NCI-H82 (cell line): ENCODE data around the gene FEZ2.

ENCODE experiments used
- DNase-seq: peaks from one replicate; lab custom pipeline; 2025; lab: John Stamatoyannopoulos, UW

FEZ2 gene

DNA sequence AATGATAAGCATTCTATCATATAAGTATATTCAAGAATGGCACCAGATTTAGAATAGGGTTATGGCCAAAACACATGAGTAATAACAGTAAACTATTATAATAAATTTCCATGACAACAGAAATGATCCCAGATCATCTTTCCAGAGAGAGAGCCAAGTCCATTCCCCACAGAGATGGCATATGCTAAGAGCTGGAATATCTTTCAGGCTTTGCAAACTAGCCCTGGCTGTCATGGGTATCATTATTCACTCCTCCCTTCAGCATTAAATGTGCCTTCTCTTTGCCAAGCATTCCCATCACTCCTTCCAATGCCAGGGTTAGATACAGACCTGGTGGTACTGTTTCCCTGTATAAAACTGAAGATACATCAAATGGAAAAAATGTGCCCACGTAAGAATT lies 10.9 kb downstream of the FEZ2 start:
- DNase-seq, result no peak

DNA sequence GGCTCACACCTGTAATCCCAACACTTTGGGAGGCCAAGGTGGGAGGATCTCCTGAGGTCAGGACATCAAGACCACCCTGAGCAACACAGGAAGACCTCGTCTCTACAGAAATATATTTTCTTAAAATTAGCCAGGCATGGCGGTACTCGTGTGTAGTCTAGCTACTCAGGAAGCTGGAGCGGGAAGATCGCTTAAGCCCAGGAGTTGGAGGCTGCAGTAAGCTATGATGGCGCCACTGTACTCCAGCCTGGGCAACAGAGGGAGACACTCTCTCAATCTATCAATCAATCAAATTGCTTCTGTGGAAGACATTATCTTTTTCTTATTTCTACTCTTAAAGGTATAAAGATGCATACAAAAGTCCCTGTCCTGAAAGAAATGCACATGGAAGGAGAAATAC lies 11.3 kb downstream of the FEZ2 start:
- no peak for DNase-seq

DNA sequence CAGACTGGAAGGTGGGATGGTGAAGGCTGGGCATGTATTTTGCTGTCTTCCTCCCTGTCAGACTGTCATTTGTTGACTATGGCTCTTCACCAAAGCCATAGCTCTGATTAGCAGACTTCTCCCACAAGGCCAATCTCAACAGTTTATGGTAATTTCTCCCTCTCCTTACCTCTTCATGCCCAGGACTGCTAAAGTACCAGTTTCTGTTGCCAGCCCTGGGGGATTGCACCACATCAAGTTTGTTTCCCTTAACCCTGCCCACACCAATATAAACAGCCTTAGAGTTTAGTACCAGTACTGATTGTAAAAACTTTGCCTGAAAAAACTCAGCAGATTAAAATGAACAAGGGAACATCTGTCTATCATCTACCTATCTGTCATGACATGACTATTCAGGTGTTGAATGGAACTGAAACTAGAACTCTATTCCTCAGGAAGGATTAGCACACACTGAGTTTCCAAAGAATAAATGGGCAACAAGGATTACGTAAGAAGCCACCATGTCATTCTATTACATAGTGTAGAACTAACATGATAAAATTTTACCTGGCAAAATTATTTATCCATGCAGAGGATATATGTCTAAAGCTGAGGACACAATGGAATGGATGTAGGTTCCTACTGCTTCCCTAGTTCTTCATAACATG lies 13.7 kb downstream of the FEZ2 start:
- no peak for DNase-seq

DNA sequence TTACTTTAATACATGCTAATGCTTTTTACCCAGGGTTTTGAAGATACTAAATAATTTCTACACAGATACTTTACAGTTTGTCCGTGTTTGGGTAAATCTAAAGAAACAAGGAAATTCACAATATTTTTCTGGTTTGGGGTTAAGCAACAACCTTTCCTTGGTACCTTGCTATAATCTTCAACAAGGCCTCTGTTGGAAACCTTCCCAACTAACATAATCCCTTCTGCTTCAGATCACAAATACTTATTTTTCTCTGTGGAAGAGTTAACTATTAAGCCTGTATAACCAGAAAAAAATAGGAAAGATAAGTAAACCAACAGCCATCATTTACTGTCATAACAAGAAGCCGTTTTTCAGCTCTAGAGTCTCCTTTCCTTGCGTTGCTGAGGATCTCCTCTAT lies 15.0 kb downstream of the FEZ2 start:
- no peak for DNase-seq

DNA sequence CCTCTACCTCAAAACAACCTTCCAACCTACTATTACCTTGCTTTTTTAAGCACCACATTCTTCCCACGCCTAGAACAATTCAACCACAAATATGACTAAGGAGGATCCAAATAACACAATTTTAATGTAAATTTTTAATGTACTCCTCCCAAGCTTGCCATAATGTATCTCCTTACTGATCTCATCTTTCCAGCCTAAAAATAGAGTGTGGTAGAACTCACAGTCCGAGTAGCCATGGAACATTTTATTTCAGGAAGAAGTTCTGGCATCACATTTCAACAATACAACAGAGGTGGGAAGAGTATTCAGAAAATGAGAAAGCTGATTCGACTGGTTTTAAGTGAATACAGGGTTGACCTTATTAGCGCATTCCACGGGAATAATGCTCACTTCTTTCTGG lies 15.4 kb downstream of the FEZ2 start:
- DNase-seq, result no peak

DNA sequence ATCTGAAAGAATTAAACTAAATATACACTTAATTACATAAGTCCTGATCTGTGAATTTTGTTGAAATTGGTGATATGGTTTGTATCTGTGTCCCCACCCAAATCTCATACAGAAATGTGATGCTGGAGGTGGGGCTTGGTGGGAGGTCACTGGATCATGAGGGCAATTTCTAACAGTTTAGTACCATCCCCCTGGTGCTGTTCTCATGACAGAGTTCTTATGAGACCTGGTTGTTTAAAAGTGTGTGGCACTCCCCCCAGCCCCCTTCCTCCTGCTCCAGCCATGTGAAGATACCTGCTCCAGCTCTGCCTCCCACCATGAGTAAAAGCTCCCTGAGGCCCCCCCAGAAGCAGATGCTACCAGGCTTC lies 18.7 kb downstream of the FEZ2 start:
- DNase-seq, result no peak

DNA sequence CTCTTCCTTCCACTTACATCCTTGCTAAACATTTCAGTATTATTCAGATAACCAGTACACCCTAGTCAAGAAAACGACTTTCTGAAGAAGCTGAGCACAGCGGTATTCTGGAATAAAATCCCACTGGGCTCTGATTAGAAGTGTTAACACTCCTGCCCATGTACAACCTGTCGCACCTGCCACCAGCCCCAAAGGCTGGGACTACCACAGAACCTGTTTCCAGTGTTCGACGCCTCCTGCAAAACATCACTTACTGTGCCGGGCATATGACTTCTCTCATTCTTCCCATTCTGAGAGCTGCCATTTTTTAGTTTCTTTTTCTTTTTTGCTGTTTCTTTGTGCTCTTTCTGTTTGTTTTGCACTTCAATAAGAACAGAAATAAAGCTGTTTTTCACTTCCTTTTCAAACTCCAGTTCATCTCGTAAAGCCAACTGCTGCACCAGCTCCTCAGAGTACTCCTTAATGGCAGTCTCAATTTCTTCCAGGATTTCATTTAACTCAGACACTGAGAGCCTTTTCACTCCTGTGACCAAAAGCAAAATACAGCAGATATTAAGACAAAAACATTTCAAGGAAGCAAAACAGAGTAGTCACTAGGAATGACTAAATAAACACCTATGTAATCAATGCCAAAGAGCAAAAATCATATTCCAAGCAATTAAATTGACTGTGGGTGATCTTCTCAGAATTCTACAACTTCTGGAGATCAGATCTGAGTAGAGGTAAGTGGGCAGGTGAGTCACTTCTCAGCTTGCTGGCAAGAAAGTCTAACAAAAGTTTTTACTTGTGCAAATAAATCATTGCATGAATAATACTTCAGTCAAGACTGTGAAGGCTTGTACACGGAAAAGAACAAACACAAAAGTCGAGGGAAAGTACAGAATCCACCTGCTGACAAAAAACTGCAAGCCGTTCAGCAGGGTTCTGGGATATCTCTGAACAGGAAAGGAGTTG lies 19.3 kb downstream of the FEZ2 start:
- no peak for DNase-seq

DNA sequence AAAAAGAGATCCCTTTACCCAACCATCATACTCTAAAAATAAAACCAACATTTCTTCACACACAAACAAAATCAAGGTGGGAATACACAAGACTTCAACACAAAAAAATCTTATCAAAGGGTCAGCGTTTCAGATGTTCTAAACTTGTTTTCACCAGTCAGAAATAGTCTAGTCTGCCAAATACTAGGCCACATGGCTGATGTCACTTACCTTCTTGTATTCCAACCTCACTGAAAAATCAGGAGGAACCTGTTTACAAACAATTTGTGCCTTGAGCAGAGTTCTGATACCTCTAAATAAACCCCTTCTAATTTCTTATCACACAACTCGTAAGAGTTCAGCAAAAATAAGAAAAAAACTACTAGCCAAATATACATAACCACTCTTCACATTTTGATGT lies 20.1 kb downstream of the FEZ2 start:
- DNase-seq, result no peak

DNA sequence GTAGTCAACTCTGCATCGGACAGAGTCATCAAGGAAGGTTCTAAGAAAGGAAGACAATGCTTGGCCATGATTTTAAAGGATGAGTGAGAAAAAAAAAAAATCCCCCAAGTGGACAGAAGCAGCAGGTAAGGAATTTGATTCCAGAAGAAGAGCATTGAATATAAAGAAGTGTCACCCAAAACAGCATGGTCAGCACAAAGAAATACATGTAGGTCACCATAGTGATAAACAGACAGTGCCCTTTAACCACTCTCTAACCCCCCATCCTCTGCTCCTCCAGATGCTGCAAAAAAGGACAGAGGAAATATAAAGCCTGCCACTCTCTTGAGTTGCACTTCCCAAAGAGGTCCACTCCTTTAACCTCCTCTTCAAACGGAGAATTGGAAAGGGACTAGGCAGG lies 23.4 kb downstream of the FEZ2 start:
- DNase-seq, result no peak

DNA sequence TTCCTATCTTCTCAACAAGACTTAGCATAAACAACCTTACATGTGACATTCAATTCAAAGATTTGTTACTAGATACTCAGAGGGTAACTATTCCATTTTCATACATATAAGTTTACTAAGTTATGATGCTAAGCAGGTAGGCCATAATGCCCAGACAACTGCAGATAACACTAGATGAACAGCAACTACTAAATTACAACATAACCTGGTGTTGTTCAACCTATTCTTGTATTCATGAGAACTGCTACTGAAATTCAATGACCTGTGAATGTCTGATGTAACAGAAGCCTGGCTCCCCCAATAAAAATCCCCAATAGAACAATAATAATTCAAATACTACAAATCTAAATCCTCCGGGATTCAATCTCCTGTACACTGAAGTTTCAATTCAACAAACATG lies 24.8 kb downstream of the FEZ2 start:
- no peak for DNase-seq

DNA sequence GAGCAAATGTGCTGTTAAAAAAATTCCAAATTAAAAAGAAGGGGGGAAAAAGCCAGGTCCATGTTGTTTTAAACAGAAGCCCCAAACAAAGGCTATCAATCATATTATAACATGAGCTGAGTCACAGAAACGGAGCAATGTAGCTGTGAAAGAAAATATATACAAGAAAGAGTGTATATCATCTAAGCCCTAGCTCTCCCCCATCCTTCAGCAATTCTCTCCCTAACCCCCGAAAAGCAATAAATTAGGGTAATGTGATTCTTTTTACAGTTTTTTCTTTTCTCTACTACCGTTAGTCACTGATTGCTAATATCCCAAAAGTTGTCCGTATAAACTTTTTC lies 25.3 kb downstream of the FEZ2 start:
- DNase-seq, result no peak

DNA sequence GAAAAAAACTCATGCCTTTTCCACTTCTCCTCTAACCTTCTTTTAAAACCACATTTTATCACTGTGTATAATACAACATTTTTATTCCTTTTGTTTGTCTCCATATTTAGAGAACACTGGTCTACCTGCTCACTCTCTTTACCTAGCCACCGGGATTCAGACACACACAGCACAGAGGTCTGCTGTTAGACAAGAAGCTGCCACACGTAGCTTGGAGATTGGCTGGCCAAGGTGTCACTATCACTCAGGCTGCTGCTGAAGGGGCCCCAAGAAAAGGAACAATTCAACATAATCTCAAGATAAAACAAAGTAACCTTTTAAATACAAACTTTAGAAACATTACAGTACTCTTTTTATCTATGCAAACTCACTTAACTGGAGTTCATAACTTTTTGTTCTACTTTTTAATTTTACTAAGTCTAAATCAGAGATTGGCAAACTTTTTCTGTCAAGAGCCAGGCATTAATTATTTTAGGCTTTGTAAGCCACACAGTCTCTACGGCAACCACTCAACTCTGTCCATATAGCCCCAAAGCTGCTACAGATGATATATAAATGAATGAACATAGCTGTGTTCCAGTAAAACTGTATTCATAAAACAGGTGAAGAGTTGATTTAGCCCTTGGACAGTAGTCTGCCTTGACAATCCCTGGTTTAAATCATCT lies 25.8 kb downstream of the FEZ2 start:
- no peak for DNase-seq

DNA sequence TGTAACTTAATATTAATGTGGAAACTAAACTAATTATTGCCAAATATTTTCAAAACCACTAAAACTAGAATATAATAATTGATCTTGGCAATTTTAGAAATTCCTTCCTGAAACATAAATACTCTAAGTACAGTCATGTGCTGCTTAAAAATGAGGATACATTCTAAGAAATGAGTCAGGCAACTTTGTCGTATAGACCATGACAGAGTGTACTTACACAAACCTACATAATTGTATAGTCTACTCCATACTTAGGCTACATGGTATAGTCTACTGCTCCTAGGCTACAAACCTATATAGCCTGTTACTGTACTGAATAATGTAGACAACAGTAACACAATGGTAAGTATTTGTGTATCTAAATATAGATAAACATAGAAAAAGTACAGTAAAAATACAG lies 27.6 kb downstream of the FEZ2 start:
- DNase-seq, result no peak

DNA sequence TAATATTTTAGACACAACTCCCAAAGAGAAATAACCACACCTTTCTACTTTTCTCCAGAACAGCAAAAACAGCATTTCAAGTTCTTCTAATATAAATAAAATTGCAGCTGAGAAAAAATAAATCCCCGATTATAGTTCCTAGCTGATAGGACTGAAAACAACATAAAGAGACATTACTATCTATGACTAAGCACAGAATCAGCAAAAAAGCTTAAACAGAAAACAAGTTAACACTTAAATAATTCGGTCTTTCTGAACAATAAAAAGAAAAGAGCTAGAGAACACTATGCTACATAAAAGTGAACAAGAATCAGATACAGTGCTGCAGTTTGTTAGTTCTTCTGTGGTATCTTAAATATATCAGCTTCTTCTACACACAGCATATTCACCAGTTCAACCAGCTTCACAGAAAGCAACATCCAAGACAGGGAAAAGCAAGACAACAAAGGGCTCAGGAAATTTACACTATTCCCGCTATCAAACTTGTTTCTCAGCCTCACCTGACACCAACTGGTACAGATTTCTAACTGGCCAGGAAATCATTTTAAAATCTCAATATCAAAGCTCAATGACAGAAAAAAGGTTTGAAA lies 28.6 kb downstream of the FEZ2 start:
- DNase-seq, result no peak

DNA sequence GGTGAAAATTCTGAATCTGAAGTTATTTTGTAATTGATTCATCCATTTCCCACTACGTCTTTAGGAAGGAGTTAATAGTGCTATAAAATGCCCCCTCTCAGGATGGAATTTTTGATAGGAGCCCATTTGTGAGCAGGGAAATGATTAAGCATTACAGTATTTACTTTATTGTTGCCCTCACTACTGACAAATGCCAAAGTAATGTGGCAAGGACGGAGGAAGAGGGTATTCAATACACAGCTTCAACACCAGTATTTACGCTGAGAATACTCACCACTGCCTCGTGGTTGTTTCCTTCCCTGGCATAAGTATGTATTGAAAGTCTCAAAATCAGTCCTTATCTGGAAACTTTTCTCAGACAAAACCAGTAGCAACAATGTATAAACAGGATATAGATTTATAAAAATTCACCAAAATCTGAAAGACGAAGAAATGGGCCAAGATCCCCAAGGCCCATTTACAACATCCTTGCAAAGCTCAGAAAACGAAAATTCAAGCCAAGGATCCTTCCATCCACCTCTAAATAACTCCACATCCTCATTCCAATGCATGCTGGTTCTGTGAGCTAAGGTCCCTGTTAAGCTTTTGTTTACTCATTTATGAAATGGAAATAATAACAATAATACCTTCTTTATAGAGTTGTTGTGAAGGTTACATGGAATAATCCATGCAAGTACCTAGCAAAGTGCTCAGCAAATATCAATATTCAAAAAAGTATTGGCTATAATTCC lies 29.3 kb downstream of the FEZ2 start:
- DNase-seq, result no peak

DNA sequence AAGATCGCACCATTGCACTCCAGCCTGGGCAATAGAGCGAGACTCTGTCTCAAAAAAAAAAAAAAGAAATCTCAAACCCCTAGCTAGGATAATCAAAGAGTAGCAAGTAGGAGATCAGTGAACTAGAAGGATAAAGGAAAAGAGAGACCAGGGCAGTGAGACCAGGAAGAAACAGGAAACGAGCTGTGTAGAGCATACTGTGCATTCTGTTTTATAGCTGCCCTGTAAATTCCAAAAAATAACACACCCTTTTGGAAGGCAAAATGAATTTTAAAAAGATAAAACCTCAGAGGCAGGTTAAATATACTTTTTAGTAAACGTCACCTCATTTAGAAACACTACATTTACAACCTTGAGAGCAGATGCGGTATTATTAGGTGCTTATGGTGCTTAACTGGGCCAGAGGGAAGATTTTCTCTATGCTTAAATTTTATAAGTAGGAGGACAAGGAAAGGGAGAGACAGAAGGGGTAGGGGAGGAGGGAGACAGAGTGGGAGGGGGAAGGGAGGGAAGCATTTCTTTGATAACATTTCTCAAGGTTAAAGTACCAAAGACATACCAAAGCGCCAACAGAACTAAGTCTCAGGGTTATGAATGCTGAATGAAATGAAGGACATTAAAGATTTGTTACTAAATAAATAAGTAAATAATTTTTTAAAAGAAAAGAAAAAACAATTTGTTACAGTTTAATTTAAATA lies 30.1 kb downstream of the FEZ2 start:
- DNase-seq, result peak; percentile 15

DNA sequence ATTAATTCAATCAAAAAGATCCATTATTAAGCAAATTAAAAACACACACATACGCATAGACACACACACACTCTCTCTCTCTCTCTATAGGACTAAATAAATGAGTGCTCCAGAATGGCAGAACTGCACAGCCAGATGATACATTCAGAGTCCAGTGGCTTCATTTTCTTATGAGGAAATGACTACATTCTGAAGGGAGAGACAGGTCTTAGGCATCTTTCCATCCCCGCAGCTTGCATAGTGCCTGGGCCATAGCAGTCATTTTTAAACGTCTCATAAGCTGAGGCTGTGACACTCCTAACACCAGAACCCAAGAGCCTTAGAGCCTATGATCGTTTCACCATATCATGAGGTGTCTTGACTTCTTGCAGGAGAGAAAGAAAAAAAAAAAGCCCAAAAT lies 31.1 kb downstream of the FEZ2 start:
- no peak for DNase-seq

DNA sequence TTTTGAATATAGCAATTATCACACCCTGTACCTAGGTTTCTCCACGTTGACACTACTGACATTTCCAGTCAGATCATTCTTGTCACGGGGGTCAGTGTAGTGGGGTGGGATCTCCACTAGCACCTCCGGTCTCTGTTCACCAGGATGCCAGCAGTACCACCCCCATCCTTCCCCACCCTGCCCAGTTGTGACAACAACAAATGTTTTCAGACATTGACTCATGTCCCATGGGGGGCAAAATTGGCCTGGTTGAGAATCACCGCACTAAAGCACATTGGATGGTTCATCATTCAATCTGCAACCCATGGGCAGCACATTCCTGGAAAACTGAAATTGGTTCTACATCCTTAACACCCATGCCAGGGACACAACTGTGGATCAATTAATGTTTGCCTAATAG lies 32.3 kb downstream of the FEZ2 start:
- DNase-seq, result no peak

DNA sequence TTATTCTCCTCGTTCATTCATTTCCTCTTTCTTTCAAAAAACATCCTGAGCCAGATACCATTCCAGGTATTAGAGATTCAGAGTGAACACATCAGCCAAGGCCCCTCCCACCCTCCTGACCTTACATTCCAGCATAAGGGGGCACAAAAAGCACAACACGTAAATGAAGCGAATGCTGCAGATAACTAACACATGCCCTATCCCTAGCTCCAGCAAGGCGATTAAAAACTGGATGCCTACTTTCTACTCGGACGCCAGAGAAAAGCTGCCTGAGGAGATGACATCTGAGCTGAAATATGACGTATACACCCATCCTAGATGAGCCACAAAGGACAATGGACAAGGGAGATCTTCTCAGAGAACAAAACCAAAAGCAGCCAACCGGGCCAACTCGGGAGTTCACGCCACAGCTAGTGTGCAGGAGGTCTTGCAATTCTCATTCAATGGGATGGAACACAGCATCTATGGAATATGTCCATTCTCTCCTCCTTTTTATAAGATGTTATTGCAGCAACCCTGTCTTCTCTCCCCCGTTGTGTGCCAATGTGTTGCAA lies 33.5 kb downstream of the FEZ2 start:
- DNase-seq, result no peak

DNA sequence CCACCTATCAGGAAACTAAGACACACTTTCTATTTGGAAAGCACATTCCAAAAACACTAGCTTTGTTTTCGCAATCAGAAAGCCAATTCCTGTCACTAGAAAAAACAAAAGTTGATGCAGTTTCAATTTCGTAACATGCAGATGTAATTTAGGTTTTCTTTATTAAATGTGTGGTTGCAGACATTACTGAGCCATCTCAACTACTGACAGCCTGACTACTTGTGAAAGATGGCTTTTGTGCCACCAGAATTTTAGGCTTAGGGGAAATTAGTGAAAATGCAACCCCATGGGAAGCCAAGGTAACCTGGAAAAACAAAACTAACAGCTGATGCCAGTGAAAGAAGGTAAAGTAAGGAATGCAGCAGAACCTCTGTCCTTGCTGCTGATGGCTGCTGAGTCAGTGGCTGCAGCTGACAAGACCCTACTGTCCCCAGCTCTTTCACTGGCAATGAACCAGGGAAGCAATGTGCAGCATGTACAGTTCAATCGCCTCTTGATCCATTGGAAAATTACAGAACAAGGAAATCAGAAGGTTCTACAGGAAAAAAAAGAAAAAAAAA lies 34.9 kb downstream of the FEZ2 start:
- DNase-seq, result no peak

DNA sequence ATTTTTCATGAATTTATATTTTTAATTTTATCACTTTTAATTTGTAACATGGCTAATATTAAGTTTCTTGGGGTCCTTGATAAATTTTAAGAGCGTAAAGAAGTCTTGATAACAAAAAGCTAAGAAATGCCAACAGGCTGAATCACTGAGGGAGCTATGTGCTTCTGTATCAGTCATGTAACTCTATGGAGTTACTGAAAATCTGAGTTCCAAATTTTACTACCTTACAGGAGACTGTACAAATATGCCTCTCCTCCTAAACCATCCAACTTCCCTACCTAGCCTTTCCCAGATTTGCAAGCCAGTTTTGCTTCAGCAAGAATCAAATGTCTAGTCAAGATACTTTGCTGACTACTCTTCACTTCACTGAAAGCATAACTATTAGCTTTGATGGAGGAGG lies 35.7 kb downstream of the FEZ2 start:
- no peak for DNase-seq
